Hematopoietic multipotent progenitor cell treated with erythropoietin and hydrocortisone succinate and interleukin-3 and kit ligand, for 6 days (in vitro differentiated cells): ENCODE results near the gene ENKUR.
"Not testable (repeated sequence)": the region's sequence is repeated elsewhere in the genome, so short reads cannot be mapped to it uniquely, and the experiment has no call there.

Experiments
- DNase-seq: peaks from one replicate; pipeline ENCODE4 v3.0.0-alpha.2; 2015

Gene ENKUR

GRCh38 chr10:24969841-24970281, 46.1 kb downstream of the ENKUR start:
- DNase-seq = no peak

- not testable (repeated sequence) for DNase-seq
Observed at GRCh38 chr10:24968951-24969350, 47.0 kb downstream of the ENKUR start.

- no peak for DNase-seq
Observed at GRCh38 chr10:24968349-24968748, 47.6 kb downstream of the ENKUR start.

- DNase-seq = no peak
Observed at GRCh38 chr10:24966962-24967481, 48.9 kb downstream of the ENKUR start.

GRCh38 chr10:24965051-24965450, 50.9 kb downstream of the ENKUR start:
- DNase-seq = no peak

GRCh38 chr10:24963521-24964041, 52.4 kb downstream of the ENKUR start:
- DNase-seq = no peak

- no peak for DNase-seq
Observed at GRCh38 chr10:24962995-24963394, 53.0 kb downstream of the ENKUR start.

- no peak for DNase-seq
Observed at GRCh38 chr10:24961582-24961981, 54.4 kb downstream of the ENKUR start.

- DNase-seq = no peak
Observed at GRCh38 chr10:24959382-24959730, 56.6 kb downstream of the ENKUR start.

GRCh38 chr10:24958721-24959381, 57.1 kb downstream of the ENKUR start:
- no peak for DNase-seq

GRCh38 chr10:24958091-24958720, 57.8 kb downstream of the ENKUR start:
- no peak for DNase-seq

- not testable (repeated sequence) for DNase-seq
Observed at GRCh38 chr10:24957624-24958051, 58.3 kb downstream of the ENKUR start.

GRCh38 chr10:24953675-24954074, 62.3 kb downstream of the ENKUR start:
- DNase-seq = no peak

GRCh38 chr10:24952707-24953645, 63.0 kb downstream of the ENKUR start:
- peak; percentile 33 for DNase-seq

GRCh38 chr10:24952143-24952706, 63.7 kb downstream of the ENKUR start, which contains the start of gene PRTFDC1:
PRTFDC1 (minus strand) TSS chr10:24952606; CDS start chr10:24952575, 31 bp downstream.
- peak; percentile 43 for DNase-seq

GRCh38 chr10:24951201-24952142, 64.5 kb downstream of the ENKUR start:
- peak; percentile 51 for DNase-seq

- DNase-seq = no peak
Observed at GRCh38 chr10:24950439-24950838, 65.5 kb downstream of the ENKUR start.

- DNase-seq = no peak
Observed at GRCh38 chr10:24949616-24950015, 66.3 kb downstream of the ENKUR start.

- no peak for DNase-seq
Observed at GRCh38 chr10:24947304-24948097, 68.5 kb downstream of the ENKUR start.

GRCh38 chr10:24944512-24945255, 71.3 kb downstream of the ENKUR start:
- DNase-seq = peak; percentile 32
